Midbrain (tissue), 1 donor: Measurements from ENCODE around the gene SPAST.
"Not testable (repeated sequence)": the region's sequence is repeated elsewhere in the genome, so short reads cannot be mapped to it uniquely, and the experiment has no call there.

Source experiments
- DNase-seq: peaks from one replicate; lab custom pipeline; 2025; lab: John Stamatoyannopoulos, UW

SPAST gene, protein sequence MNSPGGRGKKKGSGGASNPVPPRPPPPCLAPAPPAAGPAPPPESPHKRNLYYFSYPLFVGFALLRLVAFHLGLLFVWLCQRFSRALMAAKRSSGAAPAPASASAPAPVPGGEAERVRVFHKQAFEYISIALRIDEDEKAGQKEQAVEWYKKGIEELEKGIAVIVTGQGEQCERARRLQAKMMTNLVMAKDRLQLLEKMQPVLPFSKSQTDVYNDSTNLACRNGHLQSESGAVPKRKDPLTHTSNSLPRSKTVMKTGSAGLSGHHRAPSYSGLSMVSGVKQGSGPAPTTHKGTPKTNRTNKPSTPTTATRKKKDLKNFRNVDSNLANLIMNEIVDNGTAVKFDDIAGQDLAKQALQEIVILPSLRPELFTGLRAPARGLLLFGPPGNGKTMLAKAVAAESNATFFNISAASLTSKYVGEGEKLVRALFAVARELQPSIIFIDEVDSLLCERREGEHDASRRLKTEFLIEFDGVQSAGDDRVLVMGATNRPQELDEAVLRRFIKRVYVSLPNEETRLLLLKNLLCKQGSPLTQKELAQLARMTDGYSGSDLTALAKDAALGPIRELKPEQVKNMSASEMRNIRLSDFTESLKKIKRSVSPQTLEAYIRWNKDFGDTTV

DNA sequence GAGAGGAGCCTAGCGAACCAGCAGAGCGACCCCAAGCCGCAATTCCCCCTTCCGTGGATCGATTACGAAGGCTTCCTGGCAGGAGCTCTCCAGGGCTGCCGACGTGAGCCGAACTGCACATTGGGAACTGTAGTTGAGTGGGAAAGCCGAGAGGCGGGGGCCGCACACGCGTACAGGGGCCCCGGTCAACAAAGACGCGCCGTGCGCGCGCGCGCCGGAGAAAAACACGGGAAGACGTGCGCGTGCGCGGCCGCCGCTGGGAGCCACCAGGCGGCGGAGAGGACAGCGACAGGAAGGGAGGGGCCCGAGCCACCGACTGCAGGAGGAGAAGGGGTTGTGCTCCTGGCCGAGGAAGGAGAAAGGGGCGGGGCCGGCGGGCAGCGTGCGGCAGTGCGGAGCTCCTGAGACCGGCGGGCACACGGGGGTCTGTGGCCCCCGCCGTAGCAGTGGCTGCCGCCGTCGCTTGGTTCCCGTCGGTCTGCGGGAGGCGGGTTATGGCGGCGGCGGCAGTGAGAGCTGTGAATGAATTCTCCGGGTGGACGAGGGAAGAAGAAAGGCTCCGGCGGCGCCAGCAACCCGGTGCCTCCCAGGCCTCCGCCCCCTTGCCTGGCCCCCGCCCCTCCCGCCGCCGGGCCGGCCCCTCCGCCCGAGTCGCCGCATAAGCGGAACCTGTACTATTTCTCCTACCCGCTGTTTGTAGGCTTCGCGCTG lies at the start of gene SPAST:
TSS of gene SPAST (plus strand) at position 247 of the 711 bp plus-strand sequence. CDS start at position 523, 276 bp downstream.
- peak; percentile 97 for DNase-seq

DNA sequence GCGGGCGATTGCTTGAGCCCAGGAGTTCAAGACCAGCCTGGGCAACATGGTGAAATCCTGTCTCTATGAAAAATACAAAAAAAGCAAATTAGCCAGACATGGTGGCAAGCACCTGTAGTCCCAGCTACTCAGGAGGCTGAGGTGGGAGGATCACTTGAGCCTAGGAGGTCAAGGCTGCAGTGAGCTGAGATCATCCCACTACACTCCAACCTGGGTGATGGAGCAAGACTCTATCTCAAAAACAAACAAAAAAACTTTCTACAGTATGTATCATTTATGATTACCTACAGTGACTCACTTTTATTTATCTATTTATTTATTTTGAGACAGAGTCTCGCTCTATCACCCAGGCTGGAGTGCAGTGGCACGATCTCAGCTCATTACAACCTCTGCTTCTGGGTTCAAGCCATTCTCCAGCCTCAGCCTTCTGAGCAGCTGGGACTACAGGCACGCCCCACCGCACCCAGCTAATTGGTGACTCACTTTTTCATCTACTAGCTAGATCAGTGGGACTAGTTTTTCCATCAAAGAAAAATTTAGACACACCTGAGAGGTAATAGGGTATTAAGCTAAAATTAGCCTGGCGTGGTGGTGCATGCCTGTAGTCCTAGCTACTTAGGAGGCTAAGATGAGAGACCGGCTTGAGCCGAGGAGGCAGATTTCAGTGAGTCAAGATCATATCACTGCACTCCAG lies 44.4 kb upstream of the SPAST start:
- DNase-seq, result not testable (repeated sequence)

DNA sequence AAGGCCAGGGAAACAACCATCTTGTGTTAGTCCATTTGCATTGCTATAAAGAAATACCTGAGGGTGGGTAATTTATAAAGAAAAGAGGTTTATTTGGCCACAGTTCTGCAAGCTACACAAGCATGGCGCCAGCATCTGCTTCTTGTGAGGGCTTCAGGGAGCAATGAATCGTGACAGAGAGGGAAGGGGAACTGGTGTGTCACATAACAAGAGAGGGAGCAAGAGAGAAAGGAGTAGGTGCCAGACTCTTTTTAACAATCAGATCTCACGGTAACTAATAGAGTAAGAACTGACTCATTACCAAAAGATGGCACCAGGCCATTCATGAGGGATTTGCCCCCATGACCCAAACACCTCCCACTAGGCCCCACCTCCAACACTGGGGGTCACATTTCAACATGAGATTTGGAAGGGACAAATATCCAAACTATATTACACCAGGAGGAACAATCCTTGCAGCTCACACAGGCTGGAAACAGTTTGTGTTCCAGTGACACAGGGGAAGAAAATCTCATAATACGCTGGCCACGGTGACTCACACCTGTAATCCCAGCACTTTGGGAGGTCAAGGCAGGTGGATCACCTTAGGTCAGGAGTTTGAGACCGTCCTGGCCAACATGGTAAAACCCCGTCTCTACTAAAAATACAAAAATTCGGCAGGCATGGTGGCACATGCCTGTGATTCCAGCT lies 29.0 kb upstream of the SPAST start:
- DNase-seq, result not testable (repeated sequence)

DNA sequence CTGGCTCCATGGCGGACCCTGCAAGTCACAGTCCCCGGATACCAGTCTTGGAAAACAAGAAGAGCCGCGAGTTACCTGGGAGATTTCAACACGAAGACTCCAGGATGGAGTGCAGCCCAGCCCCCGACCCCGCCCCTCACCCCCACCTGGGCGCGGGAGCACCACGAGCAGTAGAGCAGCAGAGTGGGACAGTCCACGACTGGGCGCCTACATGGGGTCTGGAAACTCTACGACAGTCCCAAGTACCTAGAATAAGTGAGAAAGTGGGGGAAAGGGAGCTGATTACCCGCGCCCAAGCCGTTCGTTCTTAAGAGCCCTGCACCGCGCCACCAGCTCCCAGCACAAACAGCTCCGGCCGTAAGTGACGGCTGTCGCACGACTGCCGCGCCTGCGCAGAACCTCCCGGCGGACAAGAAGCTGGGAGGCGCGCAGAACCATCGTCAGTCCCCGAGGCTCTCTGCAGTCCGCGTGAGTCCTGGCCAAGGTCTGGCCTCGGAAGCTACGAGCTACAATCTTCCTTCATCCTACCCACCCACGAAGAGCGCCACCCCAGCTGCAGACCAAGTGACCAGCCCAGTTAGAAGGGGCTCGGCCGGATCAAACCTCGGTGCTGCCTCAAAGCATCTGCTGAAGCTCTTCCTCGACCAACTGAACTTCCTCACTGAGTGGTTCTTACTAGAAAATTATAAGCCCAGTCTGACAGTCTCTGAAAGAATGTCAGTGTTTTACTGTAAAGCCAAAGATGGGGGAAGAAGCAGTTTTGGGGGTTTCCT lies 23.7 kb upstream of the SPAST start, which contains the start of gene DPY30:
TSS of gene DPY30 (minus strand) at position 359 of the 773 bp plus-strand sequence. CDS start at position 10, 349 bp downstream.
- DNase-seq, result peak; percentile 93

DNA sequence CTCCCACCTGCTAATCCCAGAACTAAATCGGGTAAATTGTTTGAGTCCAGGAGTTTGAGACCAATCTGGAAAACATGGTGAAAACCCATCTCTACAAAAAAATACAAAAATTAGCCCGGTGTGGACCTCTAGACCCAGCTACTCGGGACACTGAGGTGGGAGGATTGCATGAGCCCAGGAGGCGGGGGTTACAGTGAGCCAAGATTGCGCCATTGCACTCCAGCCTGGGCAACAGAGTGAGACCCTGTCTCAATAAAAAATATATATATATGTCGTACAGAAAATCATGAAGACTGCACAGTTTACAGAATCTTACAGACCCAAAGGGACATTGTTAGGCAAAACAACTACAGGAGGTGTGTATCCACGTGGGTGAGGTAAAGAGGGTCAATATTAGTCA lies 19.8 kb upstream of the SPAST start:
- no peak for DNase-seq

DNA sequence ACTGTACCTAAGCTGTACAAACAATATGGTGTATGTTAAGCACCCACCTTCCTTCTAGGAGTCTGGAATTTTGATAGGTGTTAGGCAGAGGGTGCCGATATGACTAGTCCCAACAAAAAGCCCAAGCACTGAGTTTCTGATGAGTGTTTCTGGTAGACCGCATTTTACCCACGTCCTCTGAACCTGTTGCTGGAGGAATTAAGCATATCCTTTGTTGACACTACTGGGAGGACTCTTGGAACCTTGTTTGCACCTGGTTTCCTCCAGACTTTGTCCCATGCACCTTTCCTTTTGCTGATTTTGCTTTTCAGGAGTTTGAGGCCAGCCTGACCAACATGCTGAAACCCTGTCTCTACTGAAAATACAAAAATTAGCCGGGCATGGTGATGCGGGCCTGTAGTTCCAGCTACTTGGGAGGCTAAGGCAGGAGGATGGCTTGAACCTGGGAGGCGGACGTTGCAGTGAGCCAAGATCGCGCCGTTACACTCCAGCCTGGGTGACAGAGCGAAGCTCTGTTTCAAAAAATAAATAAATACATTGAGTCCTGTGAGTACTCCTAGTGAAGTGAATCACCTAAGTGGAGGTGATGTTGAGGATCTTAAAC lies 11.4 kb upstream of the SPAST start:
- no peak for DNase-seq

DNA sequence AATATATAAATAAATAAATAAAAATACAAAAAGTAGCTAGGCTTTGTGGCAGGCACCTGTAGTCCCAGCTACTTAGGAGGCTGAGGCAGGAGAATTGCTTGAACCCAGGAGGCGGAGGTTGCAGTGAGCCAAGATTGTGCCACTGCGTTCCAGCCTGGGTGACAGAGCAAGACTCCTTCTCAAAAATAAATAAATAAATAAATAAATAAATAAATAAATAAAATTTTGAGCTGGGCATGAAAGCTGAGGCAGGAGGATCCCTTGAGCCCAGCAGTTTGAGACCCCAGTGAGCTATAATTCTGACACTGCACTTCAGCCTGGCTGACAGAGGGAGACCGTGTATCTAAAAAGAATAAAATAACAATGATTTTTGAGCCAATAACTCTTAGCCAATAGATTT lies 8.8 kb upstream of the SPAST start:
- DNase-seq, result not testable (repeated sequence)

DNA sequence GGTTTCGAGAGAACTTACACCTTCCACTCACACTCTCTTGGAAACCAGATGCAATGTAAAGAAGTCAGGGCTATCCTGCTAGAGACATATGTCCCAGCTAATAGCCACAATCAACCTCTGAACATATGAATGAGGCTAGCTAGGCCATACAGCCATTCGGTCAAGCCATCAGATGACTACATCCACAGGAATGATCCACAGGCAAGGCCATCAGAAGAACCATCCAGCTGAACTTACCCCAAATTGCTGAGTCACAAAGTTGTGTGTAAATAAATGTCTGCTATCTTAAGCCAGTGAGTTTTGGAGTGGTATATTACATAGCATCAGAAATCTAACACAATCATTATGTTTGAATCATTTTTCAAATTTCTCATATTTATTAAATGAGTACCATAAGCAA lies 5.2 kb upstream of the SPAST start:
- DNase-seq, result no peak

DNA sequence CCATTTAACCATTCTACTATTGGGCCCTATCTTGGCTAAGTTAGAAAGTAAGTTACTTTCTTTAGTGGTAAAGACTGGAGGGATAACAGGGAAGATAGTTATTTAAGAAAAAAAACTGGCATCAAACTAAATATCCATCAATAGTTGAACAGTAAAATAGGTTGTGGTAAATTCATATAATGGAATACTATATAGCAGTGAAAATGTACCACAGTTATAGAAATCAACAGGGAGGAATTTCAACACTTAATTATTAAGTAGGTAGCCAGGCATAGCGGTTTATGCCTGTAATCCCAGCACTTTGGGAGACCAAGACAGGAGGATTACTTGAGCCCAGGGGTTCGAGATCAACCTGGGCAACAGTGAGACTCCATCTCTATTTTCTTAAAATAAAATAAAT lies 3.1 kb upstream of the SPAST start:
- DNase-seq, result no peak

DNA sequence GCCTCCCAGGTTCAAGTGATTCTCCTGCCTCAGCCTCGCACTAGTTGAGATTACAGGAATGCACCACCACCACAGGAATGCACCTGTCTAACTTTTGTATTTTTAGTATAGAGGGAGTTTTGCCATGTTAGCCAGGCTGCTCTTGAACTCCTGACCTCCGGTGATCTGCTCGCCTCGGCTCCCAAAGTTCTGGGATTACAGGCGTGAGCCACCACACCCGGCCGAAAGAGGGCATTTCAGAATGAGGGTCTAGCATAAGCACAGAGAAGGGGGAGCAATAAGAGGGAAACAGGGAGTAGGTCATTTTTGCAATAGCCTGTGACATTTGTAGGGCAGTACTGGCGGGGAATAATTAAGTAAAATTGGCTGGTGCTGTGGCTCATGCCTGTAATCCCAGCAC lies 1.9 kb upstream of the SPAST start:
- DNase-seq, result no peak

DNA sequence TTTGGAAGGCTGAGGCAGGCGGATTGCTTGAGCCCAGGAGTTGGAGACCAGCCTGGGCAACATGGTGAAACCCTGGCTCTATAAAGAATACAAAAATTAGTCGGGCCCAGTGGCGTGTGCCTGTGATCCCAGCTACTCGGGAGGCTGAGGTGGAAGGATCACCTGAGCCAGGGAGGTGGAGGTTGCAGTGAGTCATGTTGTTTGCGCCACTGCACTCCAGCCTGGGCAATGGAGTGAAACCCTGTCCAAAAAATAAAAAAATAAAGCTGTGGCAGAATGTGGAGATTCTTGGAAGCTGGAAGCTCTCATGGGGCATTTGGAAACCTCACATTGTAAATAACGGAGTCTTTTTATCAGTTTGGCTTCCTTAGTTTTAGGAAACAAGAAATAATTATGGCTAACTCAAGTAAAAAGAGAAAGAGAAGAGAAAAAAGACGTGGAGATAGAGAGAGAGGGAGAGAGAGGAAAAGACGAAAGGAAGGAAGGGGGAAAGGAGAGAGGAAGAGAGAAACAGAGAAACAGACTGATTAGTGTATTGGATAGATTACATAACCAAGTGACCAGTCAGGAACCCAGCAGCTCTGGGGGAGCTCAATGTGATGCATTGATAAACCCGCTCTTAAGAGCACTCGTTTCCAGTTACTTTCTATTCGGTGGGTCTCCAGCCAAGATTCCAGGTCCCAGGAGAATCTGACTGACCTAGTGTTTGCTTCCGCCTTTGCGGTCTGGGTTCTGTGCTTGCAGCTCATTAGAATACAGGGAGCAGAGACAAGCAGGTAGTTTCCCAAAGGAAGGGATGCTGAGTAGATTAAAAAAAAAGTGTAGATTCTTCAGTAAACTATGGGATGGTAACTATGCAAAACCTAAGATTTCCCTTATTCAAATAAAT lies 1.1 kb upstream of the SPAST start:
- DNase-seq, result peak; percentile 37

DNA sequence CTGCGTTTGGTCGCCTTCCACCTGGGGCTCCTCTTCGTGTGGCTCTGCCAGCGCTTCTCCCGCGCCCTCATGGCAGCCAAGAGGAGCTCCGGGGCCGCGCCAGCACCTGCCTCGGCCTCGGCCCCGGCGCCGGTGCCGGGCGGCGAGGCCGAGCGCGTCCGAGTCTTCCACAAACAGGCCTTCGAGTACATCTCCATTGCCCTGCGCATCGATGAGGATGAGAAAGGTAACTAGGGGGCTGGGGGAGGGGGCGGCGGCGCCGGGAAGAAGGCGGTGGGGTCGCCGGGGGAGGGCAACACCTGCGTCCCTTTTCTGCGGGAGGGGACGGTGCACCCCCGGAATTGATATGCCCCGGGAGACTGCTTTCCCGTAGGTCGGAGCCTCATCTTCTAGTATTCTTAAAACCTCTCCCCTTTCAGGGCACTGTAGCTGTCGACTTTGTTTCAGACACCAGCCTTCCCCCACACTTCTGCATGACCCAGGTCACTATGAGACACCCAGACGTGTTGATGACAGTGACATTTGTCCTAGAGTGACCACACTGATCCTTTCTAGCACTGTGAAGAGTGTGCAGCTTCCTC lies 755 bp downstream of the SPAST start:
- no peak for DNase-seq

DNA sequence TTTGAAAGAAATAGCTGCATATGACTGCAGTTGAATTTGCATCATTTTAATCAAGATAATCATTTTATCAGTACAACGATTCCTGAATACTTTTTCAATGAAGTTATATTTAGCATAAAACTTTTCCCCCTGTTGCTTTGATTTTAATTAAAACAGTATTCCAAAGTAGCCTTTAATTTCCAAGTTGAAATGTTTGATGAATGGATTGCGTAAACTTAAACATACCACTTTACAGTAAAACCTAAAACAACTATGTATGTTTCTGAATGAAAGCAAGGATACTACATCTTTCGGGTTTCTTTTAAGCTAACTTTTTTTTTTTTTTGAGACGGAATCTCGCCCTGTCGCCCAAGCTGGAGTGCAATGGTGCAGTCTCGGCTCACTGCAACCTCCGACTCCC lies 1.4 kb downstream of the SPAST start:
- no peak for DNase-seq

DNA sequence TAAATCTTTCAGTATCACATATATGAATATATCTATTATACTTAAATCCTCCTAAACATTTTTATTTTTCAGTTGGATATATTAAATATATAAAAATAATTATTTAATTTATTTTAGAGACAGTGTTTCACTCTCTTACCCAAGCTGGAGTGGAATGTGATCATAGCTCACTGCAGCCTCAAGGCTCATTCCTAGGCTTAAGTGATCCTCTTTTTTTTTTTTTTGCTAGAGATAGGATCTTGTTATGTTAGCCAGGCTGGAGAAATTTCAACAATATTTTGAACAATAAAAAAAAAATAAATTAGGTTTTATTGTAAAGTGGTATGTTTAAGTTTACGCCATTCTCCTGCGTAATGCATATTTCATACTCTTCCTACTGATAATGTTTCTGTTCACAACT lies 4.2 kb downstream of the SPAST start:
- no peak for DNase-seq

DNA sequence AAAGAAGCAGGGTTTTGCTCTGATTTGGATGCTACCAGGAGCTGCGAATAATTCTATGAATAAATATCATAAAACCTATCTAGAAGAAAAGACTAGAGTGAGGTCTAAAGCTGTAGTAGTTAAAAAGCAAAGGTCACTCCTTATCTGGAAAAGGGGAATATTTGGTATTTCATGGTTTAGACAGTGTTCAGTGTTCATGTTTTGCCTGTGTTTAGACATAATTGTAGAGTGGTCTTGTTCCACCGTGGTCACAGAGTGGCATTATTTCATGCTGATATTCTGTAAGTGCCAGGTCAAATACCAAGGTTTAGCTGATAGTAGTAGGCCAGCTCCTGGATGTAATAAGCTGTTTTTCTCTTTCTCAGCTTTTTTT lies 10.8 kb downstream of the SPAST start:
- DNase-seq, result no peak

DNA sequence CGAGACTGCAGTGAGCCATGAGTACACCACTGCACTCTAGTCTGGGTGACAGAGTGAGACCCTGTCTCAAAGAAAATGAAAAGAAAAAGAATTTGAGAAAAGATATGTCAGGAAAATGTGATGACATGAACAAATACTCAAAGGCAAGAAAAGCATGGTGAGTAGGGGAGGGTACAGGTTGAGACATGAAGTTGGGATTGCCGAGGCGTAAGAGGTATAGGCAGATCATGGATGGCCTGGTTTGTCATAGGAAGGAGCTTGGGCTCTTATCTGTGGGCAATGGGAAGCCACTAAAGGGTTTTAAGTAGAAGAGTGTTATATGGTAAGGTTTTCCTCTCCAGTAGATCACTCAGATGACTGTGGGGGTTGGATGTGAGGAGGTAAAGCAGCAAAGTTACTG lies 32.3 kb downstream of the SPAST start:
- DNase-seq, result no peak

DNA sequence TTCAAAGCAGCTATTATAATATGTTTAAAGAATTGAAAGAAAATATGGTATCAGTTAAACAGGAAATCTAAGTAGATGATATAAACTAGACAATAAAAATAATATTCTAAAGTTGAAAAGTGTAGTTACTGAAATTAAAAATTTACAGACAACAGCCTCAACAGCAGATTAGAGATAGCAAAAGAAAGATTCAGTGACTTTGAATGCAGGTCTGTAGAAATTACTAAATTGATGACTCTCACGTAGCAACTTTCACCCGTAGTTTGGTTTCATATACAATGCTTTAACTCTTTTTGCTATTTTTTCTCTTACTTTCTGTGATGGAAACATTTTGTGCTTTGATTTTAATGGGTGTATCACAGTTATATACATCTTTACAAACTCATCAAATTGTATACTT lies 44.8 kb downstream of the SPAST start:
- no peak for DNase-seq

DNA sequence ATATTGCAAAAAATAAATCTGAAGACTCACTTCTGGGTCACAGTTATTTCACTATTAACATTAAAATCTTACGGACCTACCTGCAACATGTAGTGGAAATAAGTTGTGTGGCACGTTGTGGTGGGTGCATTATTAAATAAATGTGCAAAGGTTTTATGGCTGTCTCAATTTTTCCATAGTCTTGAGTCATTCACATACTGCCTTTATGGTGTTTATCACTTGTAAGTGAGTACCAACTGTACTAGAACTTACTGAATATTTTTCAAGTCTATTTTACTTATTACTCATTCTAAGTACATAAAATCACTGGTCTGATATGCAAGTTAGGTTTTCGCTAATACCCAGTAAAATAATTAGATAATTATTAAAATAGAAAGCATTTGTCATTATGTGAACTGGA lies 54.7 kb downstream of the SPAST start:
- DNase-seq, result no peak

DNA sequence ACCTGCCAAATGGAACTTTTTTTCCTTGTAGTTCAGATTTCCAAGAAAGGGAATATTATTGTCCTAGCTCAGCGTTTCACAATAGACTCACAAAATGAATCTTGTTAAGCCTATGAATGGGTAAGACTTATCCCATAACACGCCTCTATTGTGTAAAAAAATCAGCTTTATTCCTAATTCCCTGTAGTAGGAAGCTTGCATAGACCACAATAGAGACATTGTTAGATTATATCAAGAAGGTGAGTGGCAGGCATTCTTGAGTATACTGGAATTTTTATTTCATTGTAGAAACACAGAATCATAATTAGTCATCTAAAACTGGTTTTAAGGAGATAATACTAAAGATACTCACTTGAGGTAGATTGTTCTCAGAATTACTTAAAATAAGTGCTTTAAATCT lies 55.8 kb downstream of the SPAST start:
- no peak for DNase-seq
